Measurements from ENCODE around the gene INSC. TPM values are rescaled to one million over a fixed set of nuclear protein-coding genes. Genes with fewer than 3 reads are reported as not detected.

INSC gene
- total and polyA plus RNA-seq, 2 experiments from 2014 or later = 0.97 to 1.5 TPM

- no peaks in the 10 kb centered on the region for H3K27me3 ChIP-seq (ENCODE audit: insufficient read depth)
- no peak overlapping the region for H3K27ac Mint-ChIP-seq
- H3K4me3 Mint-ChIP-seq = no peak overlapping the region
- H3K4me2 ChIP-seq = no peak overlapping the region
- no peaks in the 10 kb centered on the region for H3K9me2 ChIP-seq (ENCODE audit: insufficient read depth)
- H3K36me3 ChIP-seq (ENCODE audit: insufficient read depth) = no peaks in the 10 kb centered on the region
- no peaks in the 10 kb centered on the region for H3K9me3 Mint-ChIP-seq
- DNase-seq (ENCODE audit: low spot score) (no peak), ATAC-seq (no peak)
- H3K27me3 Mint-ChIP-seq (ENCODE audit: insufficient read depth, low read depth, poor library complexity) = peaks cover 2% of the 10 kb centered on the region
- H3K4me3 ChIP-seq = no peak overlapping the region
- TF ChIP-seq POLR2AphosphoS5 (IDR thresholded peaks at IDR 0.05; ENCODE audit: low read depth) = no peak
- no peaks in the 10 kb centered on the region for H3F3A ChIP-seq (replicated peaks; ENCODE audit: low read depth)
- peaks cover 7% of the 10 kb centered on the region; the same call in 2 of the 3 replicates for H3K4me1 Mint-ChIP-seq
- H3K79me2 ChIP-seq (replicated peaks; ENCODE audit: insufficient read depth) = no peaks in the 10 kb centered on the region
- H3K36me3 Mint-ChIP-seq (ENCODE audit: low read depth) = no peaks in the 10 kb centered on the region
- no peaks in the 10 kb centered on the region for H4K20me1 ChIP-seq (replicated peaks; ENCODE audit: insufficient read depth)
- H2AFZ ChIP-seq = no peak overlapping the region
- H3K4me1 ChIP-seq (ENCODE audit: insufficient read depth) = peaks cover 10% of the 10 kb centered on the region
- no peak overlapping the region for H3K27ac ChIP-seq (ENCODE audit: low read depth)
These were observed 29.6 kb downstream of the INSC start for GRCh38 chr11:15144347-15144746.

GRCh38 chr11:15145151-15145550 is 30.4 kb downstream of the INSC start:
- no peaks in the 10 kb centered on the region for H3K27me3 ChIP-seq (ENCODE audit: insufficient read depth)
- H3K36me3 ChIP-seq (ENCODE audit: insufficient read depth) = no peaks in the 10 kb centered on the region
- Mint-ChIP-seq H3K27me3 (ENCODE audit: insufficient read depth, low read depth, poor library complexity) (peaks cover 2% of the 10 kb centered on the region), H3K4me1 (peaks cover 7% of the 10 kb centered on the region; the same call in 2 of the 3 replicates), H3K9me3 (no peaks in the 10 kb centered on the region), H3K27ac (no peak overlapping the region), H3K4me3 (no peak overlapping the region), H3K36me3 (ENCODE audit: low read depth) (no peaks in the 10 kb centered on the region)
- no peak overlapping the region for H3K27ac ChIP-seq (ENCODE audit: low read depth)
- H3F3A ChIP-seq (replicated peaks; ENCODE audit: low read depth) = no peaks in the 10 kb centered on the region
- no peak overlapping the region for H3K4me3 ChIP-seq
- H4K20me1 ChIP-seq (replicated peaks; ENCODE audit: insufficient read depth) = no peaks in the 10 kb centered on the region
- no peak overlapping the region for H2AFZ ChIP-seq
- no peaks in the 10 kb centered on the region for H3K79me2 ChIP-seq (replicated peaks; ENCODE audit: insufficient read depth)
- DNase-seq (ENCODE audit: low spot score) (no peak), ATAC-seq (no peak)
- H3K4me2 ChIP-seq = no peak overlapping the region
- no peaks in the 10 kb centered on the region for H3K9me2 ChIP-seq (ENCODE audit: insufficient read depth)
- peaks cover 10% of the 10 kb centered on the region for H3K4me1 ChIP-seq (ENCODE audit: insufficient read depth)
- TF ChIP-seq JUNB (IDR thresholded peaks at IDR 0.05; ENCODE audit: unreplicated experiment) (no peak), ZNF462 (CRISPR knock-in tag; IDR thresholded peaks at IDR 0.05) (no peak), NANOG (IDR thresholded peaks at IDR 0.05; ENCODE audit: borderline replicate concordance) (no peak), ZNF114 (CRISPR knock-in tag; IDR thresholded peaks at IDR 0.05) (no peak), CREB1 (CRISPR knock-in tag; IDR thresholded peaks at IDR 0.05; ENCODE audit: low read depth) (no peak), REST (IDR thresholded peaks at IDR 0.05; ENCODE audit: unreplicated experiment) (no peak), POLR2AphosphoS5 (IDR thresholded peaks at IDR 0.05; ENCODE audit: low read depth) (no peak), CTCF (conservative IDR thresholded peaks at IDR 0.05; ENCODE audit: low read depth in 2 of 2) (no peak), ETS1 (IDR thresholded peaks at IDR 0.05) (no peak), ZNF331 (CRISPR knock-in tag; IDR thresholded peaks at IDR 0.05; ENCODE audit: low read depth) (no peak)

Measured in GM23338 (cell line).